ENCODE measurements around the gene RFTN1.

RFTN1 gene

DNA sequence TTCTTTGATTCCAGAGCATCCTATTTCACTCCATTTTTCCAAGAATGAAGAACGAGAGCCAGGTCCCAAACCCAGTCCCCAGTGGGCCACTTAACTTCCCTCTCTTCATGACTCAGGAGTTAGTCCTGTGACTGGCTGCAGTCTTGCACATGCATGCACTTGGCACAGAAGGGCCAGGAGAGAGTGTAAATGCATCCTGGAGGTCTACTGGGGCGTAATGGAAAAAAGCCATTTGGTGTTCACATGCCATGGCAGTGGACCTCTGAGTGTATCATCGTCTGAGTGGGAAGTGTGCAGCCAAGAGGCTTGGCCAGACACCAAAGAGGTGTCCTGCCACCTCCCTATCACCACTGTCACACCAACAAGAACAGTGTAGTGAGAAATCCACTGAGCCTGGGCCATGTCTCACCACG lies 15.1 kb upstream of the RFTN1 start:
- no peak for DNase-seq

DNA sequence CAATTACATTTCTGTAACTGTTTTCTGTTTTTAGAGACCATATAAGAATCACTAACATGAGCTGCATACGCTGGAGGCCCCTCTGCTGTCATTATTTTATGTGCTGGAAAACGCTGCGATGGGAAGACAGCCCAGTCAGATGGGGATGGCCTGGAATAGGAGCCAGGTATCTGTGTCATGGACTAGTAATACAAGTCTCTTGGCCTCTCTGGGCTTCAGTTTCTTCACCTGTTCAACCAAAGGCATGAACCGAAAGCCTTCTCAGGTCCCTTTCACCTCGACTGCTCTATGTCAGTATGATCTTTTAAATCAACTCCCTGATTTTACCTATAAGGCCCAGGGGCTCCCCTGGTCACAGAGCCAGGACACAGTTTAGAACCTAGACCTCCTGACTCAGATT lies 14.6 kb upstream of the RFTN1 start:
- no peak for DNase-seq

DNA sequence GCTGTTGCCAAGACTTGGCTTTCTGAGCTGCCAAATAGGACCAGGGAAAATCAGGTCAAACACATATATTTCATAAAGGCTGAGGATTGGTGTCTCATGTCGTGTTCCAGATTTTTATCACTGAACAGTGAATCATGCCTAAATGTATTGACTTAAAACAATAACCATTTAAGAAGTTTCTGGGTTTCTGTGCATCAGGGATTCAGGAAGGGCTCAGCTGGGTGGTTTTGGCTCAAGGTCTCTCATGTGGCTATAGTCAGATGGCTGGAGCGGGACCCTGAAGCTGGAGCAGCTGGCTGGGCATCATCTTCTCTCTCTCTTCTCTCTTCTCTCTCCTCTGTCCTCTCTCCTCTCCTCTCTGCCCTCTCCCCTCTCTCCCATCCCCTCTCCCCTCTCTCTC lies 10.7 kb upstream of the RFTN1 start:
- no peak for DNase-seq

DNA sequence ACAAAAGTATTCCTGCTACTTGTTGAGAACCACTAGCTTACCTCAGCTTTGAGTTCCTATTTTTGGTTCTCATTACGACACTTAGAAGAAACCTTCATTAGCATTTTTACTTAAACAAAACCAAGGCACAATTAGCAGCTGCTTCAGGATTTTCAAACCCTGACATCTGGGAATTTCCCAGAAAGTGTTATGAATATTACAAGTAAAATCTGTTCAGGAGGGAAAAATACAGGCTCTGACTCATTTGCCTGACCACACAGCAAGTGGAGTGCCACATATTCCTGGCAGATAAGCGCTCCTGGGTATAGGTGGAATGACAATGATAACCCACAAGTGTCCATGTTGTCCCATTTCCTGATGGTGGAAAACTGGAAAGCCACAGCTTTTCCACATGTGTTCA lies 10.3 kb upstream of the RFTN1 start:
- no peak for DNase-seq

DNA sequence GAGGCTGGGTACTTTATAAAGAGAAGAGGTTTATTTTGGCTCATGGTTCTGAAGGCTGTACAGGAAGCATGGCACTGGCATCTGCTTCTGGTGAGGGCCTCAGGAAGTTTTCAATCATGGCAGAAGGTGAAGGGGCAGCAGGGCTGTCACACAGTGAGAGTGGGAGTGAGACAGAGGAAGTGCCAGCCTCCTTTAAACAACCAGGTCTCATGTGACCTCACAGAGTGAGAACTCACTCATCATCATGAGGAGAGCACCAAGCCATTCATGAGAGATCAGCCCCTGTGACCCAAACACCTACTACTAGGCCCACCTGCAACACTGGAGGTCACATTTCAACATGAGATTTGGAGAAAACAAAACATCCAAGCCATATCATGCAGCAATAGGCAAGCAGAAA lies 9.3 kb upstream of the RFTN1 start:
- DNase-seq: peak in 1 of 5 donors; percentile 23

DNA sequence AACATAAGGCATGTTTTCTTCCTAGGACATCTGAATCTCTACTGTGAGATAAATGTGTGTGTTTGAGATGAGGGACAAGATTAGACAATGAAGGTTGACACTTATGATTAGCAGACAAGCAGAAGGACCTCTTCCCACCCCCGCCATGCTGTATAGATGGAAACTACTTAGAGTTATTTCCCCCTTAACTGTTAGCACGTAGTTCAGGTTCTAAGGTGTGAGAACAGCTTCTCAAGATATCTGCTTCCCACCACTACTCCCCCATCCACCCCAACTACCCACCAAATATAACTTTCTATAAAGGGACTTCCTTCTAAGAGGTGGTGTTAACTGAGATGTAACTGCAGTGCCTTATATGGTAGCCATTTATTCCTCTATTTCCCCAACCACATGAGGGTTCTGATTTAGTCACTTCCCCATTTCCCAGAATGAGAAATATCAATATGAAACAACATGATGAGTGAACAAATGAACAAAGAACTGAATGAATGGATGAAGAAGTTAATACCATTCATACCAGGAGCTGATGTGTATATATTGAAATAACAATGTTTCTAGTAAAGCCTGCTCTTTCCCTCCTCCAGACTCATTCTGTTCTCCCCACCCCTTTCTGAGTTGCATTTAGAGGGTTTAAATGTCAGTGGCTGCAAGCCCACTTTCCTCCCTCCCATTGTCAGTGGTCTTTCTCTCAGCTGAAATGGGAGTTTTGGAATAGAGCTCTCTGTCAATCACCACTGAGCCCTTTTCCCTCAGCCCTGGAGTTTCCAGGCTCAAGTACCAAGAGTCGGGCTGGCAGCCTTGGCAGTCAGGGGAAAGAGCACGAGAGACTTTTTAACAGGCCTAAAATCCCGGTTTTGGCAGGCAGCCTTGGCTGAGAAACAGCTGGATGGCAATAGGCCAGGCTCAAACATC lies 7.7 kb upstream of the RFTN1 start:
- peak in 1 of 5 donors; percentile 78 for DNase-seq

DNA sequence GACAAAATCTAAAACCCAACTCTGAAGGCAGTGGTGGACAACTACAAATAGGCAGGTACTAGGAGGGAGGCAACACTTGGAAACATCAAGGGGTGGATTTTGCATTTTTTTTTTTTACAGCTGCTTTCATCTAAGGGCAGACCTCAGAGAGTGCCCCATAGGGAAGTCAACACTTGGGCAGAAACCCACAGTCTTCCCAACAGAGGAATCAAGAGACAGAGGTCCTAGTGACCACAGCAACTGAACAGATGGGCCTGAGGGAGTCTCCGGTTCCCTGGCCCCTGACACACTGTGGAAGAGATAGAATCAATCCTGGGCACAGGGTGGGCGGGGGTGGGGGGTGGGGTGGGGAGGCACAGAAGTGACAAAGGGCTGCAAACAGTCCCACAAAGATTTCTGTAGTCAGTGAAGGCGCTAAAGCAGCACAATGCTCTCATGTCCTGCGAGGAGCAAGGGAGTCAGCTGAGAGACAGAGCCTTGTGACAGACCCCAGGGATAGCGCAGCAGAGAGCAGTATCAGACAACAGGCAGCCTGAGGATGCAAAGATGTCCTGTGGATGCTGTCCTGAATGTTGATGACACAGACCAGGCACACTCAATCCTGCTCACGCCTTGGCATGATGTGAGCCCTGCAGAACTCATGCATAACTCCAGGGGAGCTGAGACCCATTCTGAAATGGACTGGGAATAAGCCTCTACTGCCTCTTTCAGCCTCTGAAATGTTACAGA lies 6.9 kb upstream of the RFTN1 start:
- no peak for DNase-seq

DNA sequence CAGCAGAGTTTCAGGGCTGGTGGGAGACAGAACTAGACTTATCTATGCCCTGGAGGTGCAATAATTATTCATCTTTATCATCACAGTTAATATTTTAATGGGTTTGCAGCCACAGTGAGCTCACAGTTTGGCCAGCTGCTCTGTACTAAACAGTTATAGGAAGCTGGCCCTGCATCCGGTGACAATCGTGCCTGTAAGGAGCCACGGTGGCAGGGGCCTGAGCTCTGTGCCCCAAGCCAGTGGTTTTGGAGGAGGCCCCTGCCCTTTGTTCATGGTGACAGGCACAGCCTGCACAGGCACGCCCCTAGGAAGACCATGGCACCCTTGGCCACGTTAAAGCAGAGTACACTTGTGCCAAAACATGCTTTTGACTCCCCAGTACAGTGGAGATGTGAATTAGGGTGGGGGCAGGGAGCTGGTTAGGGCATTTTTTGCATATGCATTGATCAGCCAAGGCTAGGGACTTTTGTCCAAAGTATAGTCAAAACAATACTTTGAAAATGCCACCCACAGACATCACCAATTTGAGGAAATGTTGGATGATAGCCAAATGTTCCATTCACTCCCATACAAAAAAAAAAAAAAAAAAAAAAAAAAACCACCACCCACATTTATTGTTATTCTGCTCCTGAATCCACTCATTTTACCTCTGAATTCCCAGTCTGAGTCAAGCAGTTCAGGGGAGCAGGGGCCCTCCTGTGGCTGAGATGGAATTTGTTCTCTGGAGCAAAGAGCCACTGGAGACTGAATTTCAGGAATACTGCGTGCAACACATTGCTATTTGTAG lies 3.4 kb upstream of the RFTN1 start:
- DNase-seq: peak in 1 of 5 donors; percentile 68

DNA sequence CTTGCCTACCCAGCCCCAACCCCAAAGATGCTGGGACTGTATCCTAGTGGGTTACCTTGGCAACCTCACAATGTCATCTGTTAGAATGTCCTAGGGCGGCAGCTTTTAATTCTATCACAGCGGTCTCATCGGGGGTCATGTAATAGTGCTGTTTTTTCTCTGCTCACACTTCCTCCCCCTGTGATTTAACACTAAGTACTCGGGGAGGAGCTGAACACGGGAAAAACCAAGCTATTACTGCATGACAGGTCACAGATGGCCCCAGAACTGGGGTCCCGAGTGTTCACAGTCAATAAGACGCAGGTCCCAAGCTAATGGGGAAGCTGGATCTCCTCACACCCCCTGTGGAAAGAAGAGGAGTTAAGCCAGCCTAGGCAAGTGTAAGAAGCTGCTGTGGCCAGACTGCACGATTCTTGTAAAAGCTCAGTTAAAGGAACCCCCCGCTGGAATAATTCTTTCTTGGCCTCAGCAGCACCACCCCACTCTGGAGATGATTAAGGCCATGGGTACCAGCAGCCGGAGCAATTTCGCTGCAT lies 2.5 kb upstream of the RFTN1 start:
- no peak for DNase-seq

DNA sequence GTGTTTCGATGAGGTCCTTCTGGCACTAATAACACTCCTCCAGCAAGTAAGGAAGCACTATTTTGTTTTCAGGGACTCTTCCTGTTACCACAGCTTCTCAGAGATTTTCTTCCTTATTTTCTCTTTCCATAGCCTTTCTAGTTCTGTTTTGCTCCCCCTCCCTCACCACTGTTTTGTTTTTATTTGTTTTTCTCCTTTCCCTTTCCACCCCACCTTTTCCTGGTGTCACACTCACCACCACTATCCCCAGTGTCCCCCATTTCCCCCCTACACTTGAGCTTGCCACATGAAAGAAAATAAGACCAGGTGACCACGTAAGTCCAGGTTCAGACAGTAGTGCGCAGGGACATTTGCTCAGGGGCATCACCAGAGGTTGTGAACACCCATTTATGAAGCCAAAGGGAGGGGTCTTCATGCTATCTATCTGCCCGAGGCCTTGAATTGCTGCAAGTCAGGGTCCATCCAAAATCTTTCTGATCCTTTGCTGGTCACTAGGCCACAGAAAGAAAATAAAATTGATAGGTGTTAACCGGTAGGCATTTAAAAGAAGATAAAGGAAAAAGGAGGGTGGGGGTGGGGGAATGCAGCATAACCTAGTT lies 1.4 kb upstream of the RFTN1 start:
- DNase-seq: no peak

DNA sequence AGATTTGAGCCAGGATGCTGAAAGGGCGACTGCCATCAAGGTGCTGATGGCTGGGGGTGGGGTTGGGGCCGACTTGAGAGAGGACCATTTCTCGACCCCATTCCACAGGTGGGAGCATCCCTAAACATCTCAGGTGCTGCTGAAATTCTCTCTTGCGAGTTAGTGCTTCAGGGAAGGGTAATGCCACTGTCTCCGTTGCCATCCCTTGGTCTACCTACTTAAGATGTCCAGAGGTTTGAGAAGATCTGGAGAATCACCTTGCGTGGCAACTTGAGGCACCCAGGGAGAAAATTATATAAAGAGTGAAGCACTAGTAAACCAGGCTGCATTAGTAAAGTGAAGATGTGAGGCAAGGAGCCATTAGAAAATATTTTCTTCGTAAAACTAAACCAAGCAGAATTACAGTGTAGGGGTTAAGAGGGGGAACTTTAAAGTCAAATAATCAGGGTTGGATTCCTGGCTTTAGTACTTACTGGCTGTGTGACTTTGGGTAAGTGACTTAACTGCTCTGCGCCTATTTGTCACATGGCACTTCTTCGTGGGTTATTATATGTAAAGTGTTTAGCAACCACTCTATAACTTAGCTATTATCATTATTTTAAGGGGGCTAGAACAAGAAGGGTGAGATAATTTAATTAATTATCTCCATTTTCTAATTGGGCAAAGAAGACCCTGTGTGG lies 662 bp upstream of the RFTN1 start:
- DNase-seq: peak in 1 of 5 donors; percentile 11

DNA sequence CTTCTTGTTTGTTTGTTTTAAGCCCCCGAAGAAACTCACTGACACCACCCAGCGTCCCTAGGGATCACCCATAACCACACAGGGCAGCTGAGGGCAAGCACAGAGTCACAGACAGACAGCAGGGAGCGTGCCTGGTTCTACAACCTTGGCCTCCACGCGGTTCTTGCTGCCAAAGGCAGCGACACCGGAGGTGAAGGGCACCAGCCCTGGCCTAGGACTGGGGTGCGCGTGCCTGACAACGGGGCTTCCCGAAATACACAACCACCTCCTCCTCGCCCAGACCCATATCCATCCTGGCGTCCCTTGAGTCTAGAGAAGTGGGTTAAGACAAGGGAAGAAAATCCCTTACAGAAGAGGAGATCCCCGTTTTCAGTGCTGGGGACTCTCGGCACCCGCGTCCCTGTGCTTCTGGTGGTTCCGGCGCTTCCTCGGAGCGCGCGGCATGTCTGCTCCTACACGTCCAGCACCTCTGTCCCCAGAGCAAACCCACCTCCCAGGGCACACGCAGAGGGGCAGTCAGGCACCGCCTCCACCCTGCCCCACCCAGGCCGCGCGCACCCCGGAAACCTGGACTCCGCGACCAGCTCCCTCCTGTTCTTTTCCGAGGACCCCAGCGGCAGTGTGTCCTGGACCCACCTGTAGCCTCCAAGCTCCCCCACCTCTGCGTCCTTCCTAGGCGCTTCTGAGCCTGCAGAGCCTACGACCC lies 911 bp downstream of the RFTN1 start:
- DNase-seq: peak; percentile 11 to 70 (median 29)

DNA sequence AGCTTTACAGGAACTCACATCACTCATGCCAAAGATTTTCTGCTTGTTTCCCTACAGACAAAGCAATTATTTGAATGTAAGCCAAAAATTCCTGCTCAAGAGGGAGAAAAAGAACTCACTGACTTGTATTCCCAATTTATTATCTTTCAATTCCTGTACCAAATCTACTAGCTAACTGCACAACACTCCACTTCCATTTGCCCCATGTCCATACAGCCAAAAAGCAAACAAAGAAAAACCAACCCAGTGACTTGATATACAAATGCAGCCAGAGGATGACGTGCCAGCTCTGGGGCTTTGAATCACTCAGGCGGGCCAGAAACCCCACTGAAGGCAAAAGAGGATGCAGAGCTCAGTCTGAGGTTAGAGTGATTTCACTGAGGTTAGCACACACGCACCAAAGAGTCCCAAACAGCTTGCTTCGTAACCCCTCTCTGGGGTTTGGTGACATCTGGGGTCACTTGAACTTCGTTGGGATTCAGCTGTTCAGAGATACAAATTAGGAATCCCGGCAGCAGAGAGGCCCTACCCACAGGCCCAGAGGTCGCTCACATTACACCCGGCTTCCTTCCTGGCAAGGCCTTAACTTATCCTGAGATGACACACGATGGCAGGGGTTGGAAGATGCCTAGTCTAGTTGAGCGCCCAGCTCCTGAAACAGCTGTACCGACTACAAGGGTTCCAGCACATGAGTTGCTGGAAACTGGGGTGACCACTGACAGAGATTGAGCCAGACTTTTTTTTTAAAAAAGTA lies 1.6 kb downstream of the RFTN1 start:
- DNase-seq: peak; percentile 11 to 90 (median 53)

DNA sequence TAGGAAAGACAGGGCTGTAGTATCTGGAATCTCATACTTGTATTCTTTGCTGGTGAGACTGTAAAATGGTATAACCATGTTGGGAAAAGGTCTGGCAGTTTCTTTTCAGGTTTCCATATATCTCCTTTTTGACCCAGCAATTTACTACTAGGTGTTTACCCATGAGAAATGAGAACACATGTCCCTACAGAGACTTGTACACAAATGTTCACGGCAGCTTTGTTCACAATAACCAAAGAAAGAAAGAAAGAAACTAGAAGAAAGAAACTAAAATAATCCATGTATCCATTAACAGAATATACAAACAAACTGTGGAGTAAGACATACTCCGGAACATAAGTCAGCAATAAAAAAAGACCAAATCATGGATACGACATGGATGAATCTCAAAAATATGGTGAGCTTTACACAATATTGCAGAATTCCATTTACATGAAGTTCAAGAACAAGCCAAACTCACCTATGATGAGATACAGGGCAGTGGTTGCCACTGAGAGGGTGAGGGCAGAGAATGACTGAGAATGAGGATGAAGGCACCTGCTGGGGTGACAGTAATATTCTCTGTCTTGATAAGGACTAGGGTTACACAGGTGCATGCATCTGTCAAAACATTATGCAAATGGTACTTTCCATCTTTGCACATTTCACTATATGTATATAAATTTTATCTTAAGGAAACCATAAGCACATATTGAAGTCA lies 2.7 kb downstream of the RFTN1 start:
- peak in 1 of 5 donors; percentile 16 for DNase-seq

DNA sequence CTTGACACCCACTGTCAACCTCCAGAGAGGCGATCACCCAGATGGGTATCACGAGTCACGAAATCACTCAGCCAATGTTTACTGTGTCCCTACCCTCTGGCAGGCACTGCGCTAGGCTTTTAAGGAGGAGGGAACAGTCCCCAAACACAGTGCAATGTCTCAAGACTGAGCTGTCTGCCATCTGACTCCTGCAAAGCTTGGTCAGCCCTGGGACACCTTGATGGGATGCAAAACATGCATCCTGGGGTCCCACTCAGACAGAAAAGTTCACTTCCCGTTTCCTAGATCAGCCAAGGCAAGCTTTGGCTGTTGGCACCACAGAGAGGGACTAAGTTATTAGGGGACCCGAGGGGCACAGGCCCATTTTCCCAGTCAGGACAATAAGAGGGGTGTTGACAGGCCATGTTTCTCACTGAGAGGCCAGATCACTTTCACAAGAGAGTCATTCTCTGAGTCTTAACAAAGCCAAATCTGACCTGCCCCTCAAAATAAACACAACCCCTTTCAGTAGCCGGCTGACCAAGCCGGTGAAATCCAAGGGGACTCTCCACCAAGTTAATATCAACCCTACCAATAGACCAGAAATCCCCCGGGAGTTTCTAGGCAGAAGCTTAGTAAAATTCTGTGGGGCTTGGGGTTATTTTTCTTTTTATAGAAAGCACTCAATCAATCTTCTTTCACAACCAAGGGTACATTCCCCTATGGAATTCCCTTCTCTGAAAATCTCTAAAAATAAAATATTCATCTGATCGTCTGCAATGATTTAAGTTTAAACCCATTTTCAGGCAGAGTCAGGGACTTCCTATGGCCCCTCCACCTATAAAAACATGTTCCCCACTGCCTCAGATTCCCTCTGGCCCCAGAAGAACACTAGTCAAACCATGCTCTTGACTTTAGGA lies 3.5 kb downstream of the RFTN1 start:
- DNase-seq: peak in 1 of 5 donors; percentile 34

DNA sequence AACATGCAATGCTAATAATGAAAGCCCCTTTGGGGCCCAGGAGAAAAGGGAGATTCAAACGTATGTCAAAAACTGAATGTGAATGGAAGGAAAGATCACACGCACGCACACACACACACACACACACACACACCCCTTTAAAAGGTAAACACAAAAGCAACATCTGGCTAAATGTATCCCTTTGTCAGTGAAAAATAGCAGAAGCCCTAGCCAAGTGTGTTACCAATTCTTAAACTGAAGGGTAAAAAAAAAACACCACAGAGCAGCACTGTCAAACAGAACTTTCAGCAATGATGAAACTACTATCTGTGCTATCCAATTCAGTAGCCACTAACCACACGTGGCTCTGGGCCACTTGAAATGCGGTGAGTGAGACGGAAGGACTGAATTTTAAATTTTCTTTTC lies 4.9 kb downstream of the RFTN1 start:
- peak in 1 of 5 donors; percentile 62 for DNase-seq

DNA sequence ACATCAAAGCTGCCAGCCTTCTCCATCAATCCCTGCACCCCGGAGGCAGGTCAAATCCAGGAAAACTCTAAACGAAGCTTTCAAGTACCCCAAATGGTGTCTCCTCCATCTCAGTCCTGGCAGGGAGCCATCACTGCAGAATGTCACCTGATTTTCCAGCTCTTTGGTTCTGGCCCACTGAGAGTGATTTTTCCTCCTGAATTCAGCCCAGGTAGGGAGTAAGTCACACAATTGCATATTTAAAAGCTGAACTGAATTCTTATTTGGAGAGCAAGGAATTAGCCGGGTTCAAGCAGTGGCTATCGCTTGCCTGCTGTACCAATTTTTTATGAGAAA lies 5.3 kb downstream of the RFTN1 start:
- DNase-seq: no peak

DNA sequence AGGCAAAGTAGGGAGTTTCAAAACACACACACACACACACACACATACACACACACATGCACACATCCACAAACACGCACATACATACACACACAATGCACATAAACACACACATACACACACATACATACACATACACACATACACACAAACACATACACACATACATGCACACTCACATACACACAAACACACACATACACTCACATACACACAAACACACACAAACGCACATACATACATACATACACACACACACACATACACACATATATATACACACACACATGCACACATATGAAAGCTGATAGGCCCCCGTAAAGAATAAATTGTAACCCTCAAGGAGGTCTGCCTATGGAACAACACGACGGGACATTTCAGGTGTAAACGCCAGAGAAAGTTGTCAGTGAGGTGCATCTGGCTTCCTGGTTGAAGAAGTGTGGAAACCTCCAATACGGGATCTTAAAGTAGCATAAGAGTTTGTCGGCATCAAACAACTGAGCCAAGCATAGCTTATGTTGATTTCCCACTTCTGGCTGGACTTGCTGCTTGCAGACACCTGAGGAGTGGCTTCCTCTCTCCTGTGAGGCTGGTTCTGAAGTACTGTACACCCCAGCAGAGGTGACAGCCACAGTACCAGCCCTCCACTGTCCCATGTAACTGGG lies 5.8 kb downstream of the RFTN1 start:
- no peak for DNase-seq
